HG02840 (cell line): ENCODE results near the gene RPS16.
"Not testable (repeated sequence)": the region's sequence is repeated elsewhere in the genome, so short reads cannot be mapped to it uniquely, and the experiment has no call there.

Experiments used
- ATAC-seq: cut with Tn5 transposase; IDR thresholded peaks from one replicate; pipeline ENCODE4 v1.9.1; 2021; ENCODE audit warnings: mild to moderate bottlenecking, moderate library complexity, moderate number of reproducible peaks; ENCODE audit not compliant: unreplicated experiment, low FRiP score

Gene RPS16

GRCh38 chr19:39435499-39436349 is at the start of gene RPS16:
TSS of gene RPS16 (minus strand) at chr19:39435949. CDS start at chr19:39435895, 54 bp downstream.
- peak; percentile 81 for ATAC-seq

- ATAC-seq, result no peak
Observed at GRCh38 chr19:39483141-39483540, 47.4 kb upstream of the RPS16 start.

GRCh38 chr19:39481676-39482075 is 45.9 kb upstream of the RPS16 start:
- ATAC-seq, result no peak

- no peak for ATAC-seq
Observed at GRCh38 chr19:39481229-39481545, 45.4 kb upstream of the RPS16 start.

GRCh38 chr19:39480337-39481228 is 44.8 kb upstream of the RPS16 start, which contains the start of gene TIMM50:
TSS of gene TIMM50 (plus strand) at chr19:39480838. CDS start at chr19:39480854, 16 bp downstream.
- ATAC-seq, result peak; percentile 85

- ATAC-seq, result no peak
Observed at GRCh38 chr19:39479916-39480315, 44.2 kb upstream of the RPS16 start.

GRCh38 chr19:39479319-39479801 is 43.6 kb upstream of the RPS16 start:
- not testable (repeated sequence) for ATAC-seq

- no peak for ATAC-seq
Observed at GRCh38 chr19:39475748-39476147, 40.0 kb upstream of the RPS16 start.

- no peak for ATAC-seq
Observed at GRCh38 chr19:39474139-39474620, 38.4 kb upstream of the RPS16 start.

- ATAC-seq, result no peak
Observed at GRCh38 chr19:39473443-39473960, 37.8 kb upstream of the RPS16 start.

GRCh38 chr19:39472746-39473442 is 37.1 kb upstream of the RPS16 start:
- ATAC-seq, result no peak

GRCh38 chr19:39471756-39472536 is 36.2 kb upstream of the RPS16 start:
- ATAC-seq, result no peak

GRCh38 chr19:39470724-39471339 is 35.1 kb upstream of the RPS16 start:
- no peak for ATAC-seq

GRCh38 chr19:39469567-39469966 is 33.8 kb upstream of the RPS16 start:
- no peak for ATAC-seq

GRCh38 chr19:39469036-39469435 is 33.3 kb upstream of the RPS16 start:
- no peak for ATAC-seq

- no peak for ATAC-seq
Observed at GRCh38 chr19:39467941-39468340, 32.2 kb upstream of the RPS16 start.

- ATAC-seq, result no peak
Observed at GRCh38 chr19:39465956-39466747, 30.4 kb upstream of the RPS16 start.

GRCh38 chr19:39463403-39463802 is 27.7 kb upstream of the RPS16 start:
- no peak for ATAC-seq
